ENCODE results near the gene CEL.
A peak's percentile ranks its signal among the peaks of the same experiment; 100 is the strongest.

CEL gene

DNA sequence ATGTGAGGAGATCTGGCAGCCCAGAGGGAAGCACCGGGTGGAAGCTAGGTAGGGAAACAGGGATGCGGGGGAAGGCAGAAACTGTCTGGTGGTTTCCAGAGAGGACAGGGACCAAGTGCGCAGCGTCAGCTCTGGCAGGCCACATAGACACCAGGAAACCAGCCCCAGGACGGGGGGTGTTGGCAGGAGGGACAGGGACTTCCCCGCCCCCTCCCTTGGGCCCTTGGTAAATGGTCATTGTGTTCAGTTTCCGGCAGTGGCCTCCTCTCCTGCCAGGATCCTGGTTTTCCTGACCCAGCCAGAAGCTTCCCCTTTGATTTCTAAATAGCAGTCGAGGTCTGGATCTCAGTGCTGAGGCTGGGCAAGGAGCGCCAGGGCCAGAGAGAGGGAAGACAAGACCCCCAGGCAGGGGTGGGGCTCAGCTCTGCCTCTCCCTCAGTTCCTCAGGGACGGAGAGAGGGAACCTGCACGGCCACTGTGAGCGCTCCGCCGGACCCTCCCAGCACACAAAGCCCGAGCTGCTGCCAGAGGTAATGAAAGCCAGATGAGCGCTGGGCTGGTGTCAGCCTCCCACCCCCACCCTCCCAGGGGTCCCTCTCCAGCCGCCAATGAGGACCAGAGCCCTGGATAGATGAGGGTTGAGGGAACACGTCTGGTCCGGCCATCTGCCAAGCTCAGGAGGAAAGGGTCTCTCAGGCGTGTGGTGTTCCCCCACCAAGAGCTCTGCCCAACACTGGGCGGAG lies 57.5 kb downstream of the CEL start:
- no peak for DNase-seq

DNA sequence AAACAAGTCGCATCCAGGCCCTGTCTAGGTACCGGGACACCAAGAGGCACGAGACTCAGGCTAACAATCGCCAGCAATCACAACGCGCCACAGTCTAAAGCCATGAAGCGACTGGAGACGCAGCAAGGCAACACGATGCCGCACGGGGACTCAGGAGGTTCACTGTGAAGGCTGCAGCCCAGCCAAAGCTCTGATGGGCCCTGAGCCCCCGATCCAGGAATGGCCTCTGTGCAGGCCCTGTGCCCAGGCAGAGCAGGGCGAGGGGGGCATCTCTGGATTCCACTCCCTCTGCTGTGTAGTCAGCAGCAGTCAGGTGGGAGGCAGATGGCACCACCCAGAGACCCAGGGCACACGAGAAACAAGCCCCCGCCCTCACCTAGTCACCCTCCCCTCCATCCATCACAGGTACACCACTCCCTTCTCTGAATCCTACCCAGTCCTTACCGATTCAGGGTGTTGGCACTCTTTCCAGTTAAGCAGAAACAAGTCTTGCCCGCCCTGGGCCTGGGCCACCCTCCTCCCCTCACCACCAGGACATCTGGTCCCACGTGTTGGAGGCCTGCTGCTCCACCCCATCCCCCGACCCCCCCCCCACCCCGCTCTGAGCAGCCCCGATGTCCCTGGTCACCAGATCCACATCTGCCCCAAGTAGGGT lies 58.2 kb downstream of the CEL start:
- DNase-seq, result peak; percentile 47

DNA sequence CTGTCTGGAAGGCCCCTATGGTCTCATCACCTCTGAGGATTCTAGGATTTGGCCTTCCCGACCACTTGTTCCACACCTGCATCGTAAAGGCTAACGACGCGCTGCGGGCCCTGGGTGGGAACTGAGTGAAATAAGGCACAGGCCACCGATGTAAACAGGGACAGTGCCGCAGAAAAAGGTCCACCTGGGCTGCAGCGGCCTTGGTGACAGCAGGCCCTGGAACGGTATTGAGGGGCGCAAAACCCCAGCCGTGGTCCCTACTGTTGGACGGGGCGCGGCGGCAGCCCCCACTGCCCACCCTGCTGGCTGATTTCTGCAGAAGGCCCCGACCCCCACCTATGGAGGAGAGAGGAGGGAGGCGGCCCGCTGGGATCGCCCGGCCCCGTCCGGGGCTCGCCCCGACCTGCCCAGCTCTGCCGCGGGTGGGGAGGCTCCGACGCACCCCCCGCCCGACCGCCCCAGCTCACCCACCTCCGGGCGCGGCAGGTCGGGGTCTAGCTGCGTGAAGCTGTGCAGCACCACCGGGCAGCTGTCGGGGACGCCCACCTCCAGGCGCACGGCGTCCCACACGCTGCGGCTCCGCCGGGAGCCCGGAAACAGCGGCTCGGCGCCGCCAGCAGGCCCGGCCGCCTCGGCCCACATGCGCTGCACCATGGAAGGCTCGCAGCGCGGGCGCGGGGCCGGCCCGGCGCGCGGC lies 58.9 kb downstream of the CEL start:
- peak; percentile 36 for DNase-seq

Measured in hematopoietic multipotent progenitor cell treated with erythropoietin and hydrocortisone succinate and interleukin-3 and kit ligand, for 6 days (in vitro differentiated cells).